ENCODE results near the gene SEPTIN1.
A peak's percentile ranks its signal among the peaks of the same experiment; 100 is the strongest.

SEPTIN1 gene

DNA sequence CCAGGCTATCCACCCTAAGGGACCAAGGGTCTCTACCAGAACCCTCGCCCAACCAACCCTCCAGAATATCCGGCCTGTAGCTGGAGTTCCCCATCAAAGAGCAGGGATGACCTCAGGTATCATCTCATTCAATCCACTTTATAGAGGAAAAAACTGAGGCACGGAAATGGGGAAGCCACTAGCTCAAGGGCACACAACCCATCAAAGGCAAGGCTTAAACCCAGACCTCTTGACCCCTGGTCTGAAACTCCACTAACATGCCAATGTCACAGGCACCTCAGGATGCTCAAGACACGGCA, 13.6 kb downstream of the SEPTIN1 start:
- DNase-seq (ENCODE audit: low read depth): no peak
- TF ChIP-seq, protein P1, sequence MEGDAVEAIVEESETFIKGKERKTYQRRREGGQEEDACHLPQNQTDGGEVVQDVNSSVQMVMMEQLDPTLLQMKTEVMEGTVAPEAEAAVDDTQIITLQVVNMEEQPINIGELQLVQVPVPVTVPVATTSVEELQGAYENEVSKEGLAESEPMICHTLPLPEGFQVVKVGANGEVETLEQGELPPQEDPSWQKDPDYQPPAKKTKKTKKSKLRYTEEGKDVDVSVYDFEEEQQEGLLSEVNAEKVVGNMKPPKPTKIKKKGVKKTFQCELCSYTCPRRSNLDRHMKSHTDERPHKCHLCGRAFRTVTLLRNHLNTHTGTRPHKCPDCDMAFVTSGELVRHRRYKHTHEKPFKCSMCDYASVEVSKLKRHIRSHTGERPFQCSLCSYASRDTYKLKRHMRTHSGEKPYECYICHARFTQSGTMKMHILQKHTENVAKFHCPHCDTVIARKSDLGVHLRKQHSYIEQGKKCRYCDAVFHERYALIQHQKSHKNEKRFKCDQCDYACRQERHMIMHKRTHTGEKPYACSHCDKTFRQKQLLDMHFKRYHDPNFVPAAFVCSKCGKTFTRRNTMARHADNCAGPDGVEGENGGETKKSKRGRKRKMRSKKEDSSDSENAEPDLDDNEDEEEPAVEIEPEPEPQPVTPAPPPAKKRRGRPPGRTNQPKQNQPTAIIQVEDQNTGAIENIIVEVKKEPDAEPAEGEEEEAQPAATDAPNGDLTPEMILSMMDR (IDR thresholded peaks at IDR 0.05; ENCODE audit: low read depth, low read length, missing control alignments): no peak
- H3K4me3 ChIP-seq (ENCODE audit: low read depth, low read length): peak overlapping the region; percentile 85

DNA sequence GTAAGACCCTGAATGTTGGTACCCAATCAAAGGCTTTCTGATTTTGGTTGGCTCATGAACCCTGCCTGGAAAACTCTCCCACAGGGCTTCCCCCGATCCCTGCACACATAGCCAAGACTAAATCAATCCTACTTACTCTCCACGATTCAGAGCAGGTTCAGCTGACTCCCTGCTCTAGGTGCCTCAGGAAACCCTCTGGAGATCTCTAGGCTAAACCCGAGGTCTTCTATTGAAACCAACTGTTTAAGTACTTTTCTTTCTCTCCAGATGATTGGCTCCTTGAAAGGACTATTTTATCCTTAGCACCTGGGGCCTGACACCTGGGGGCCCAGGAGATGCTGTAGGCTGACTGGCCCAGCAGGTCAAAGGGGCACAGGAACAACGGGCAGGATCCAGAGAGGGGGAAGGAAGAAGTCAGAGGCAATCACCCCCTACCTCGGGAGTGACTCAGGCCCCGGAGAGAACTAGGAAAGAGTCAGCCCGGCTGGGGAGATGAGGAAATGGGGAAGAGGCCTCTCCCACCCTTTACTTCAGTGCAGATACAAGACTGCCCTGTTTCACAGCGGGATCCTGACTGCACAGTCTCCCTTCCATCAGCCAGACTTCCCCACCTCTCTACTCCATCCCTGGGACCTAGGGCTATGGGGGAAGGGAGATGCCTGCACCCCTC, 14.1 kb downstream of the SEPTIN1 start:
- TF ChIP-seq, protein P1 (IDR thresholded peaks at IDR 0.05; ENCODE audit: low read depth, low read length, missing control alignments): no peak
- peak overlapping the region; percentile 85 for H3K4me3 ChIP-seq (ENCODE audit: low read depth, low read length)
- no peak for DNase-seq (ENCODE audit: low read depth)

DNA sequence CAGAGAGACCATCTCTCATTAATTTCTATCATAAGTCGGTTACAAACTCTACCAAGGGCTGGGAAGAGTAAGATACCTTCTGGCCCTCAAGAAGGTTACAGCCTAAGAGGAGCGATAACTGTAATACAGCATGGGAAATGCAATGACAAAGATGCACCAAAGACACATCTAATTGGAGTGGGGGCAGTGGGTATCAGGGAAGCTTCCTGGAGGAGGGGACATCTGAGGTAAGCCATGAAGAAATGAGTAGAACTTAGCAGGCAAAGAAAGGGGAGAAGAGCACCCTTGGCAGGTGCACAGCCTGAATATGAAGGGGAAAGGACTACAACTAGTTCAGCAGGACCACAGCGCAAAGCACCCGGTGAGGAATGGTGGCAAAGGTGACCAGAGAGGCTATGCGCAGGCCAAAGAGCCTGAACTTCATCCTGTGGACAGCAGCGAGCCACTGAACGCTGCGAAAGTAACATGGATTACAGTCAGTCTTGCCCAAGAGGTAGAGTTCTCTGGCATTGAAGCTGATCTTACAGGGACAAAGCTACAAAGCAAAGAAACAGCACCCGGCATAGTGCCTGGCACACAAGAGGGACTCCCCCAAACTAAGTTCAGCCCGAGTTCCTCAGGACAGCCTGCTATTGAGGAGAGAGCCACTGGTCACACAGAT, 14.9 kb downstream of the SEPTIN1 start:
- TF ChIP-seq, protein P1 (IDR thresholded peaks at IDR 0.05; ENCODE audit: low read depth, low read length, missing control alignments): no peak
- no peak for DNase-seq (ENCODE audit: low read depth)
- H3K4me3 ChIP-seq (ENCODE audit: low read depth, low read length): peak overlapping the region; percentile 85

DNA sequence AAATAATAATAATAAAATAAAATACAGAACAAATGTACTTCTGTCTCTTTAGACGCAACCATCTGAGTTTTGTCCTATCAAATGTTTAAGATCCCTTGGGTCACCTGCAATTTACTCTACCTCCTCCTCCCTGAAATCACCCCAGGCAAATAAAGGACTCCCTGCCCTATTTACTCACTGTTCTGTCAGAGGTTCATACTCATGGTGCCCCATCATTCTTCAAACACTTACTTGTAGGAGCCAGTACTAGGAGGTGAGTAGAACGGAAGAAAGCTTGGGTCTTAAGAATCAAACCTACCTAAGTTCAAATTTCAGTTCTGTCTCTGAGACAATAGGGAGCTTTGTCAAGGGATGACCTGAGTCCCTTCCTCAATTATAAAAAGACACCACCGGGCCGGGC, 15.8 kb downstream of the SEPTIN1 start:
- H3K4me3 ChIP-seq (ENCODE audit: low read depth, low read length): no peak overlapping the region
- no peak for DNase-seq (ENCODE audit: low read depth)
- TF ChIP-seq, protein P1 (IDR thresholded peaks at IDR 0.05; ENCODE audit: low read depth, low read length, missing control alignments): no peak

DNA sequence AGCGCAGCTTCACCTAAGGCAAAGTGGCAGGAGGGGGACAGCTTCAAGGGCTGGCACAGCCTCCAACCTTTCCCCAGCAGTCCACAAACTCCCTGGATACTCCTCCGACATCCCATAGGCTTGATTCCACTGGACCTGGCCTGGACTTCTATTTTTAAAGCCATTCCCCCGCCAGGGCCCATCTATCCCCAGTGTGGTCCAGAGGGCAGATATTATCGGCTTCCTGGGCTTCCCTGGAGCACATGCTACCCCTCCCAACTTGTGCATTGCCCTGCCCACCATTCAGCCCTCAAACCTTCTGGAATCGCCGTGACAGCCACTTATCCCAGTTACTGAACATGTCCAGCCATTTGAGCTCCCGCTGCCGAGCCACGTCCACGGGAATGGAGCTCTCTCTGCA, 17.2 kb downstream of the SEPTIN1 start:
- TF ChIP-seq, protein P1 (IDR thresholded peaks at IDR 0.05; ENCODE audit: low read depth, low read length, missing control alignments): no peak
- DNase-seq (ENCODE audit: low read depth): no peak
- H3K4me3 ChIP-seq (ENCODE audit: low read depth, low read length): no peak overlapping the region

DNA sequence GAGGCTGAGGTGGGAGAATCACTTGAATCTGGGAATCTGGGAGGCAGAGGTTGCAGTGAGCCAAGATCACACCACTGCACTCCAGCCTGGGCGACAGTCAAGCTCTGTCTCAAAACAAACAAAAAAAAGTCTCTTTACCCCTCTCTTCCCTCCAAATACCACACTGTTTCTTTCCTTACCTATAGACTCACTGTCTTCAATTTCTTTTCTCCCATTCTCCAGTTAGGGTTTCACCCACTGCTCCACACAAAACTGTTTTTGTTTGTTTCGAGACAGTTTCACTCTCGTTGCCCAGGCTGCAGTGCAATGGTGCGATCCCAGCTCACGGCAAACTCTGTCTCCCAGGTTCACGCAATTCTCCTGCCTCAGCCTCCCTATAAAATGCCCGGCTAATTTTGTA, 21.2 kb downstream of the SEPTIN1 start:
- H3K4me3 ChIP-seq (ENCODE audit: low read depth, low read length): no peak overlapping the region
- TF ChIP-seq, protein P1 (IDR thresholded peaks at IDR 0.05; ENCODE audit: low read depth, low read length, missing control alignments): no peak
- no peak for DNase-seq (ENCODE audit: low read depth)

DNA sequence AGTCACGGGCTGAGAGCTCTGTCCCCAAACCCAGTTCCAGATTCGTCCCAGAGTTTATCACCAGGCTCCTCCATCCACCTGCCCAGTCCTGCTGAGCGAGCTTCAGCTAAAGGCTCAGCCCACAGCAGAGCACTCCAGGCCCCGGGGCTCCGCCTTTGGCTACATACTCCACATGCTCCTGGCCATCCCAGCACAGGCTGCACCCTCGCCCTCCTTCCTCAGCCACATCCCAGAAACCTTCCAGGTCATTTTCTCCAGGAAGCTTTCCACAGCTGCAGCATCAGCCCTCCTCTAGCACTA, 22.5 kb downstream of the SEPTIN1 start:
- TF ChIP-seq, protein P1 (IDR thresholded peaks at IDR 0.05; ENCODE audit: low read depth, low read length, missing control alignments): no peak
- no peak for DNase-seq (ENCODE audit: low read depth)

More for the DNA sequence above, 22.5 kb downstream of the SEPTIN1 start:
- no peak overlapping the region for H3K4me3 ChIP-seq (ENCODE audit: low read depth, low read length)
